WERI-Rb-1 (cell line): Measurements from ENCODE around the gene SEMA4D.

Experiments
- DNase-seq: peaks from one replicate; pipeline ENCODE4 v3.0.0-alpha.2; 2020
- H3K27ac ChIP-seq: fragments of 250-450 bp; sonication (Bioruptor Pico); 2 replicates; pipeline ENCODE4 v1.5.1; 2020; ENCODE audit warnings: mild to moderate bottlenecking, moderate library complexity
- H3K27me3 ChIP-seq: fragments of 250-450 bp; sonication (Bioruptor Pico); 2 replicates; pipeline ENCODE4 v1.5.1; 2021; ENCODE audit warnings: mild to moderate bottlenecking, low read depth, moderate library complexity; ENCODE audit not compliant: insufficient read depth, severe bottlenecking
- H3K36me3 ChIP-seq: fragments of 250-450 bp; sonication (Bioruptor Pico); 2 replicates; pipeline ENCODE4 v1.5.1; 2020; ENCODE audit warnings: mild to moderate bottlenecking, moderate library complexity
- H3K4me3 ChIP-seq: 2 replicates; pipeline ENCODE4 v1.5.1; 2011; ENCODE audit warnings: low read depth, mild to moderate bottlenecking, control low read depth, low read length
- H3K9me3 ChIP-seq: fragments of 250-450 bp; sonication (Bioruptor Pico); 2 replicates; pipeline ENCODE4 v1.5.1; 2021; ENCODE audit warnings: mild to moderate bottlenecking, moderate library complexity; ENCODE audit not compliant: severe bottlenecking
- CTCF ChIP-seq: IDR thresholded peaks from 2 replicates; pipeline ENCODE4 v1.5.1; 2011; ENCODE audit warnings: low read depth, mild to moderate bottlenecking, control low read depth, inconsistent platforms, low read length

SEMA4D gene

GRCh38 chr9:89330513-89330912 lies 167.4 kb downstream of the SEMA4D start:
- no peak overlapping the region for H3K27ac ChIP-seq
- no peaks in the 10 kb centered on the region for H3K27me3 ChIP-seq
- H3K36me3 ChIP-seq, result peaks cover 74% of the 10 kb centered on the region
- H3K4me3 ChIP-seq, result no peak overlapping the region
- no peak for DNase-seq
- H3K9me3 ChIP-seq, result no peaks in the 10 kb centered on the region
- no peak for TF ChIP-seq CTCF

GRCh38 chr9:89329917-89330316 lies 168.0 kb downstream of the SEMA4D start:
- TF ChIP-seq CTCF, result no peak
- H3K27ac ChIP-seq, result no peak overlapping the region
- no peaks in the 10 kb centered on the region for H3K27me3 ChIP-seq
- peaks cover 68% of the 10 kb centered on the region for H3K36me3 ChIP-seq
- H3K9me3 ChIP-seq, result no peaks in the 10 kb centered on the region
- H3K4me3 ChIP-seq, result no peak overlapping the region
- DNase-seq, result no peak

- Histone ChIP-seq H3K27me3 (no peaks in the 10 kb centered on the region), H3K4me3 (no peak overlapping the region), H3K9me3 (no peaks in the 10 kb centered on the region), H3K27ac (no peak overlapping the region), H3K36me3 (peaks cover 51% of the 10 kb centered on the region)
- no peak for TF ChIP-seq CTCF
- DNase-seq, result no peak
These were observed 169.8 kb downstream of the SEMA4D start for GRCh38 chr9:89328064-89328463.

GRCh38 chr9:89325733-89326132 lies 172.2 kb downstream of the SEMA4D start:
- TF ChIP-seq CTCF, result no peak
- H3K4me3 ChIP-seq, result no peak overlapping the region
- no peaks in the 10 kb centered on the region for H3K9me3 ChIP-seq
- peaks cover 37% of the 10 kb centered on the region for H3K36me3 ChIP-seq
- H3K27me3 ChIP-seq, result no peaks in the 10 kb centered on the region
- no peak for DNase-seq
- no peak overlapping the region for H3K27ac ChIP-seq

- Histone ChIP-seq H3K27me3 (no peaks in the 10 kb centered on the region), H3K27ac (no peak overlapping the region), H3K36me3 (peaks cover 15% of the 10 kb centered on the region), H3K9me3 (no peaks in the 10 kb centered on the region), H3K4me3 (no peak overlapping the region)
- no peak for TF ChIP-seq CTCF
- no peak for DNase-seq
These were observed 174.5 kb downstream of the SEMA4D start for GRCh38 chr9:89323390-89323789.

- Histone ChIP-seq H3K36me3 (peaks cover 37% of the 10 kb centered on the region), H3K27ac (peak overlapping the region; percentile 99), H3K4me3 (peak overlapping the region; percentile 80), H3K27me3 (no peaks in the 10 kb centered on the region), H3K9me3 (no peaks in the 10 kb centered on the region)
- TF ChIP-seq CTCF, result no peak
- no peak for DNase-seq
These were observed 178.7 kb downstream of the SEMA4D start for GRCh38 chr9:89319015-89319905.
